ENCODE results near the gene RNF44. TPM values are rescaled to one million over a fixed set of nuclear protein-coding genes. Genes with fewer than 3 reads are reported as not detected.

The RNF44 gene
- total RNA-seq, 1 donor from 2014 or later: 103 TPM

DNA sequence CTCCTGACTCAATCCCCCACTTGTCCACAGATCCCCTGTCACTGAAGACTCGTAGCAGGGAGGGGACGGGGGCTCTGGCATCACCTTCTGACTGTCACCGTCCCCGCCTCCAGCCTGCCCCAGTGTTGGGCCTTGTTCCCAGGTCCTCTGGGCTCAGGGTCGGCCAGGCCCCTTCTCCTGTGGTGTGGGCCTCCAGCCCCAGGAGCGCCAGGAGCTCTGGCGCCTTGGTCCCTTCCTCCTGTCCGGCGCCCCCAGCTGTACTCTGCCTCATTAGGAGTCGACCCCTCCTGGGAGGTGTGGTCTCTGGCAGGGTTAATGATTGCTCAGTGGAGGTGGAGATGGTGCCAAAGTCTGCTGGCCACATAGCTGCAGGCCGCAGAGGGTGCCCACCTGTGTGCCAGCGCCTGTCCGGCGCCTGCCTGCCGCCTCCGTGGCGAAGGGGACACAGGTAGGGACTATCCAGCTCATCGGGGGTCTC, 11.8 kb upstream of the RNF44 start, which contains the start of gene CDHR2:
Gene CDHR2, plus strand, starts transcription at position 376 of the 478 bp plus-strand sequence. CDS start 16,011 bp downstream, outside the sequence.
- TF ChIP-seq, protein P1, sequence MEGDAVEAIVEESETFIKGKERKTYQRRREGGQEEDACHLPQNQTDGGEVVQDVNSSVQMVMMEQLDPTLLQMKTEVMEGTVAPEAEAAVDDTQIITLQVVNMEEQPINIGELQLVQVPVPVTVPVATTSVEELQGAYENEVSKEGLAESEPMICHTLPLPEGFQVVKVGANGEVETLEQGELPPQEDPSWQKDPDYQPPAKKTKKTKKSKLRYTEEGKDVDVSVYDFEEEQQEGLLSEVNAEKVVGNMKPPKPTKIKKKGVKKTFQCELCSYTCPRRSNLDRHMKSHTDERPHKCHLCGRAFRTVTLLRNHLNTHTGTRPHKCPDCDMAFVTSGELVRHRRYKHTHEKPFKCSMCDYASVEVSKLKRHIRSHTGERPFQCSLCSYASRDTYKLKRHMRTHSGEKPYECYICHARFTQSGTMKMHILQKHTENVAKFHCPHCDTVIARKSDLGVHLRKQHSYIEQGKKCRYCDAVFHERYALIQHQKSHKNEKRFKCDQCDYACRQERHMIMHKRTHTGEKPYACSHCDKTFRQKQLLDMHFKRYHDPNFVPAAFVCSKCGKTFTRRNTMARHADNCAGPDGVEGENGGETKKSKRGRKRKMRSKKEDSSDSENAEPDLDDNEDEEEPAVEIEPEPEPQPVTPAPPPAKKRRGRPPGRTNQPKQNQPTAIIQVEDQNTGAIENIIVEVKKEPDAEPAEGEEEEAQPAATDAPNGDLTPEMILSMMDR (IDR thresholded peaks at IDR 0.05; ENCODE audit: unreplicated experiment): no peak
- Mint-ChIP-seq H3K4me1 (ENCODE audit: unreplicated experiment) (no peaks in the 10 kb centered on the region), H3K27ac (ENCODE audit: unreplicated experiment) (no peak within 1 kb of the TSS), H3K27me3 (ENCODE audit: unreplicated experiment) (peaks cover 10% of the 10 kb centered on the region), H3K4me3 (ENCODE audit: unreplicated experiment) (no peak within 1 kb of the TSS), H3K36me3 (ENCODE audit: low read depth, unreplicated experiment) (no peaks in the 10 kb centered on the region), H3K9me3 (ENCODE audit: unreplicated experiment) (no peaks in the 10 kb centered on the region)
- no peak for DNase-seq (ENCODE audit: low spot score)

DNA sequence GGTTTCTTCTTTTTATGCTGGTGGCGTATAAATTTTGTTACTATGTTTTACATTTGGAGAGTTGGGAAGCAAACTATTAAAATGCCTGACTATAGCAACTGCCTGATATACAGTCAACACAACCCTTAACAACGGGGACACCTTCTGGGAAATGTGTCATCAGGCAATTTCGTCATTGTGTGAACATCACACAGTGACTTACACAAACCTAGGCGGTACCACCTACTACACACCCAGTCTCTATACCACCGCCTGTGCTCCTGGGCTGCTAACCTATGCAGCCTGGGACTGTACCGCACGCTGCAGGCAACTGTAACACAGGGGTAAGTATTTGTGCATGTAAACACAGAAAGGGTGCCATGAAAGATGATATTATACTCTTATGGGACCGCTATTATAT, 10.6 kb upstream of the RNF44 start:
- H3K4me1 Mint-ChIP-seq (ENCODE audit: unreplicated experiment): no peaks in the 10 kb centered on the region

DNA sequence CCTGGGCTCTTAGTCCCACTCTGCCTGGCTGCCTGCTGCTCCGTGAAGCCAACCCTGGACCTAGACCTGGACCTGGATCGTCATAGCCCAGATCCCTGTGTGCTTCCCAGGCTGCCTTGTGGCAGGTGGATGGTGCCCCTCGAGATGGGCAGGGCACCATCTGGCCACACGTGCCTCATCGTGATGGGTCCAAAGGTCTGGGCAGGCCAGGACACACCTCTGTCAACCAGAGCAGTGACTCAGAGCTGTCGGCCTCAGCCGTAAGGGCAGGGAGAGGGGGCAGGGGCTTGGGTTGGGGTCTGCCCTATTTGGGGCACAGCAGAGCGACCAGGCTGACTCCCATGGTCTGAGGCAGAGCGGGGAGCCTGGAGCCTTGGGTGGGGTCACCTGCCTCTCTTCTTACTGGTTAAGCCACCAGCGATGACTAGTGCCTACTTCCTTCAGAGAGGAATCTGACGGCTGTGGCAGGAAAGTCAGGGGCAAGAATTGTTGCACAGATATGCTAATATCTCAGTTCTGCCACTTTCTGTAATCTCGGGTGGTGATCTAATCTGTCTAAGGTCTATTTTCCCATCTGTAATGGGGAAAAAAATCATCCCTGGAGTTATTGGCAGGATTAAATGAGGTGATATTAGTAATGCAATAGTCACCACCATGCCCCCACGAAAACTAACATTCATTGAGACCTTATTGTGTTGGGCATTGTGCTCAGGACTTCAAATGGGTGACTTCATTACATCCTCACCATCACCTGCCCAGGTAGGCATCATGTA, 8.7 kb upstream of the RNF44 start:
- H3K36me3 Mint-ChIP-seq (ENCODE audit: low read depth, unreplicated experiment): no peaks in the 10 kb centered on the region
- peaks cover 15% of the 10 kb centered on the region for H3K4me1 Mint-ChIP-seq (ENCODE audit: unreplicated experiment)
- peaks cover 14% of the 10 kb centered on the region for H3K27me3 Mint-ChIP-seq (ENCODE audit: unreplicated experiment)
- no peak for DNase-seq (ENCODE audit: low spot score)
- H3K9me3 Mint-ChIP-seq (ENCODE audit: unreplicated experiment): no peaks in the 10 kb centered on the region
- TF ChIP-seq, protein P1 (IDR thresholded peaks at IDR 0.05; ENCODE audit: unreplicated experiment): no peak
- H3K27ac Mint-ChIP-seq (ENCODE audit: unreplicated experiment): no peak overlapping the region
- H3K4me3 Mint-ChIP-seq (ENCODE audit: unreplicated experiment): no peak overlapping the region

More for the DNA sequence above, 10.6 kb upstream of the RNF44 start:
- no peak overlapping the region for H3K27ac Mint-ChIP-seq (ENCODE audit: unreplicated experiment)
- H3K4me3 Mint-ChIP-seq (ENCODE audit: unreplicated experiment): no peak overlapping the region
- no peak for DNase-seq (ENCODE audit: low spot score)
- TF ChIP-seq, protein P1 (IDR thresholded peaks at IDR 0.05; ENCODE audit: unreplicated experiment): no peak
- no peaks in the 10 kb centered on the region for H3K36me3 Mint-ChIP-seq (ENCODE audit: low read depth, unreplicated experiment)
- H3K27me3 Mint-ChIP-seq (ENCODE audit: unreplicated experiment): peaks cover 10% of the 10 kb centered on the region
- H3K9me3 Mint-ChIP-seq (ENCODE audit: unreplicated experiment): no peaks in the 10 kb centered on the region

DNA sequence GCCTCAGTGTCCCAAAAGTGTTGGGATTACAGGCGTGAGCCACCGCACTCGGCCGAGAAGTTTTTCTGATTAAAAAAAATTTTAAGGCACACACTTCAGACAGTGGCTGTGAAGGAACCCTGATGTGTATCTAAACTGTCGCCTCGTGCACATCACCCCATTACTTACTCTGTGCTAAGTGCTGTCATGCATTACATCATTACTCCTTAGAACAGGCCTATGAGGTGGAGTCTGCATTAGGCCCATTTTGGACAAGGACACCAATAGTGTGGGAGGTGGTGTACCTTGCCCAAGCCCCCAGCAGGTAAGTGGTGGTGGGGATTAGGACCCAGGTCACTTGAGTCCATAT, 8.2 kb upstream of the RNF44 start:
- Mint-ChIP-seq H3K27ac (ENCODE audit: unreplicated experiment) (no peak overlapping the region), H3K9me3 (ENCODE audit: unreplicated experiment) (no peaks in the 10 kb centered on the region), H3K4me3 (ENCODE audit: unreplicated experiment) (no peak overlapping the region), H3K4me1 (ENCODE audit: unreplicated experiment) (peaks cover 21% of the 10 kb centered on the region), H3K27me3 (ENCODE audit: unreplicated experiment) (peaks cover 15% of the 10 kb centered on the region), H3K36me3 (ENCODE audit: low read depth, unreplicated experiment) (no peaks in the 10 kb centered on the region)
- no peak for DNase-seq (ENCODE audit: low spot score)
- TF ChIP-seq, protein P1 (IDR thresholded peaks at IDR 0.05; ENCODE audit: unreplicated experiment): no peak
